HS-5 (cell line): ENCODE data around the gene HOXA5.

Experiments
- DNase-seq: peaks from one replicate; pipeline ENCODE4 v3.0.0-alpha.2; 2012; ENCODE audit warnings: low read depth

HOXA5 gene

GRCh38 chr7:27106181-27106900, 37.1 kb downstream of the HOXA5 start:
- DNase-seq = no peak

- DNase-seq = no peak
Observed at GRCh38 chr7:27105301-27106031, 38.0 kb downstream of the HOXA5 start.

GRCh38 chr7:27104341-27105058, 39.0 kb downstream of the HOXA5 start:
- DNase-seq = no peak

DNA sequence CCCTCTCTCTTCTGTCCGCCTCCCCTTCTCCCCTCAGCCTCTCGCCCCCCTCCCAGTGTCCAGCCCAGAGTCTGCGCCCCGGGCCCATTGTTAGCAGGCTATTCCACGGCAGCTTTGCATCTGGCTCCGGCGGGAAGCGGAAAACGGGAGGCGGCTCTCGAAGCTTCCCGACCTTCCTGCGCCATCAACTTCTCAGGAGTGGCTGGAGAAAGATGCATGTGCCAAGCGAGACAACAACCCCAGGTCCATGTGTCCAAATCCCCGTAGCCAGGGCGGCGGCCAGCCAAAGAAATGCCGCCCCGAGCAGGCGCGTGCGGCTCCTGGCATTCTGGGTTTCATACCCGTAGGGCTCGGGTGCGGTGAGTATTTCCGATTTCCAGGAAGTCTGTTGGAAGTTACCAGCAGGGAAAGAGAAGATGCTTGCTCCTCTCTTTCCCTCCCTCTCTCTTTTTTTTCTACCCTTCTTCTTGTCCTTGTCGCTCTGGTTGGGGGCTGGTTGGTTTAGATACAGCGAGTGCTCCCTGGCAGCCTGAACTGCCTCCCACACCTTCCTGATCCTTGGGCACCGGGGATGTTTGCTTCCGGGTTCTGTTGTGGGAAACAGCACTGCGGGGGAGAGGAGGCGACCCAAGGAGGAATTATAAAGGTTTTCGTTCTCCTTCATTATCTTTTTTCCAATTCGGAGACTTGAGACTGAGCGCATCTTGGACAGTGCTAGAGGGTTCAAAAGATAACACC, 39.8 kb downstream of the HOXA5 start:
- DNase-seq = no peak

- DNase-seq = no peak
Observed at GRCh38 chr7:27102581-27103442, 40.7 kb downstream of the HOXA5 start, which contains the start of gene HOXA2. HOXA2 (minus strand) TSS chr7:27102683; CDS start chr7:27102500, 183 bp downstream.

DNA sequence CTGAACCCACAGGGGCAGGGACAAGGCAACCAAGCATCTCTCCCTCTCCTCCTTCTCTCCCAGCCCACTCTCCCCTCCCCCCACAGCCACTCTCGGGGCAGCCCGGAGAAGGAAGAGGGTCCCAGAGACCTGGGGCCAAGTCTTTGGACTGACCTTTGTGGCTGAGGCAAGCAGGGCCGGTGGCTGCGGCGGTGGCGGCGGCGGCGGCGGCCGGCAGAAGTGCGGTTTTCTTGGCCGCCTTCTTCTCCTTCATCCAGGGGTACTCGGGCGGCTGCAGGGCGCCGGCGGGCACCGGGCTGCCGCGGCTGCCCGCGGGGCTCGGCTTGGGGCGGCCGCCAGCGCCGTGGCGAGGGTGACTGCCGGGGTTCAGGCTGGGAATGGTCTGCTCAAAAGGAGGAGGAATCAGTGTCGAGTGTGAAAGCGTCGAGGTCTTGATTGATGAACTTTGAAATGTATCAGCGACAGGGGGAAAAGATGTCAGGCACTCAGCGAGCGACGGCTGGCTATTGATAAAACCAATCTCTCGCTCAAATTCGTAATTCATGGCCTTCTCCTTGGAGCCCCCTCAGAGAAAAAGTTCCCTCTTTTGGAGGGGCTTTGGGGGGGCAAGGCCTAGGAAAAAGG, 41.4 kb downstream of the HOXA5 start:
- no peak for DNase-seq

- DNase-seq = no peak
Observed at GRCh38 chr7:27101171-27101956, 42.1 kb downstream of the HOXA5 start.

- no peak for DNase-seq
Observed at GRCh38 chr7:27100694-27101170, 42.7 kb downstream of the HOXA5 start.

- DNase-seq = no peak
Observed at GRCh38 chr7:27099453-27100370, 43.8 kb downstream of the HOXA5 start.

- DNase-seq = no peak
Observed at GRCh38 chr7:27098578-27099451, 44.7 kb downstream of the HOXA5 start.

DNA sequence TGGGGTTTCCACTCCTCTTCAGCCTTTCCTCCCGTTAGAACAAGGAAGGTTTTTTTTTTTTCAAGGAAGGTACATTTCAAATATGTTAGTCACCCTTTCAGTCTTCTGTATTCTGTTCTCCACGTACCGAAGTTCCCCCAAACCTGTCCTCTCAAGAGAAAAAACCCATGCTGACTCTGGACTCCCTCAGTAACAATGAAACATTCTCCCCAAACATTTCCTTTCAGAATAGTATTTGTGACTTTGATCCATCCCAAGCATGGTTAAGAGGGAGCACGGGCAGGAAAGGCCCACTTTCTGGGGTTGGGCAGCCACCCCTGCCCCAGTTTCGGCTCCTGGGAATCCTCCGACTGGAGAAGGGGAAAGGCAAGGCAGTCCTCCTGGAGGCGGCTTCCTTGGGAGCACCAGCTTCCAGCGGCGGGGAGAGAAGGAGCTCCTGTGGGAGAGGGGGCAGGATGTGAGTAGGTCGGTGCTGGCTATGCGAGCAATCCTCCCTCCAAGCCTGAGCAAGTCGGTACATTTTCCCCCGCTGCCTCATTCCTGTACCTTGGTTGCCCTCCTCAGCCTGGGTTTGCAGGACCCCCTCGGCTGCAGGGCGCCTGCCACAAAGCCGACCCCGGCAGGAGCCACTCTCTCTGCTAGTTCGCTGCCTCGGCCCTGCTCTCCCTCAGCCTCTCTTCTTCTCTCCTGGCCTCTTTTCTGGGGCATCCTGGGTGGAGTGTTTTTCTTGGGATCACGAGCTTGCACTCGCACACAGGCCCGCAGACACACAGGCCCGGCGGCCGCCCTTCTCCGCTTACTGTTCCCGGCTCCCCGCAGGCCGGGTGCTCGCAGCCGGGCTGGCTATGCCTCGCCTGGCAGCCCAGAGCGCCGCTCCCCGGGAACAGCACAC, 45.5 kb downstream of the HOXA5 start:
- DNase-seq = no peak

DNA sequence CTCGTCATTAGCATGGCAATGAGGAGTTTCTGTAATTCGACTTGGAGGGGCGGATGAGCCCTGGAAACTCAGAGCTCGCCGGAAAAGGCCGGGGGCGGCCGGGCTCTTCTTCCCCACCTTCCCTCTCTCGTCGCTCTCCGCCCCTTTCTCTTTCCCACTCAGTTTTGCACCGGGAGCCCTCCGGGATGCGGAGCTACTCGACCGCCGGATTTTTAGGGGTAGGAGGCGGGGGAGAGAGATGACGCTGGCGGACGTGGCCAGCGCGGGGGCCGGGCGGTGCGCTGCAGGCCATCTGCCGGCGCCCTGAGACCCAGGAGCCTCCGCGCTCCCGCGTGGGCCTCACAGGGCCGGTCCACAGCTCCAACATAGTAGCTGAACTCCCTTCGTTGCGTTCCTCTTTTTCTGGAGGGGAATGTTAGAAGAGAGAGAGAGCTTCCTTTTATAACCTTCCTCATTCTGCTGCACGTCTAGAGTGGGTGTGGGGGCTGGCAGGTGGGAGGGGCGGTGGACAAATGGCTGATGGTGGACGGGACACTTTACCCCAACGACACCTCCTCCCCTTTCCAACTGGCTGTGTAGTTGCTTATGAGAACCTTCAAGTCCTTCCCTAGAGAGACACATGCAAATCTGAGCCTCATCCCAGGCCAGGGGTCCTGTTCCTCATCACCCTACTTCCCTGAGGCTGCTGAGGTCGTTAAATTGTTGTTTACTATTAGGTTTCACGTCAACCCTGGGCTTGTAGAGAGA, 46.5 kb downstream of the HOXA5 start:
- no peak for DNase-seq

GRCh38 chr7:27095897-27096767, 47.3 kb downstream of the HOXA5 start, which contains the start of gene HOXA1:
HOXA1 (minus strand) TSS chr7:27096000; CDS start chr7:27095912, 88 bp downstream.
- peak; percentile 82 for DNase-seq

GRCh38 chr7:27095050-27095896, 48.2 kb downstream of the HOXA5 start:
- no peak for DNase-seq
